SK-N-SH treated with all-trans-retinoic acid at 6 μM for 48 hours (cell line): Measurements from ENCODE around the gene ZSWIM9.

ENCODE experiments used
- ATAC-seq: fragments of 200-7000 bp; cut with Tn5 transposase; 3 replicates; pipeline ENCODE4 v1.9.1; 2020; ENCODE audit warnings: mild to moderate bottlenecking, moderate library complexity
- ARNTL ChIP-seq: fragments of 450-650 bp; formaldehyde crosslinking; IDR thresholded peaks from 2 replicates; pipeline ENCODE4 v1.5.0; 2020; ENCODE audit warnings: low read depth, mild to moderate bottlenecking, moderate library complexity, borderline replicate concordance
- BACH2 ChIP-seq: fragments of 250-450 bp; sonication (Bioruptor Pico); IDR thresholded peaks from 2 replicates; pipeline ENCODE4 v1.9.0; 2021; ENCODE audit warnings: mild to moderate bottlenecking, borderline replicate concordance
- CREB5 ChIP-seq: fragments of 250-450 bp; sonication (Bioruptor Pico); IDR thresholded peaks from 2 replicates; pipeline ENCODE4 v1.5.1; 2020; ENCODE audit warnings: low read depth, mild to moderate bottlenecking, moderate library complexity
- CSDC2 ChIP-seq: fragments of 250-450 bp; sonication (Bioruptor Pico); IDR thresholded peaks from 2 replicates; pipeline ENCODE4 v1.5.0; 2020; ENCODE audit warnings: mild to moderate bottlenecking, moderate library complexity
- CSRNP3 ChIP-seq: fragments of 250-450 bp; sonication (Bioruptor Pico); IDR thresholded peaks from 2 replicates; pipeline ENCODE4 v1.5.1; 2021; ENCODE audit warnings: mild to moderate bottlenecking, moderate library complexity
- ESRRG ChIP-seq: fragments of 250-450 bp; sonication (Bioruptor Pico); IDR thresholded peaks from 2 replicates; pipeline ENCODE4 v1.6.1; 2021; ENCODE audit warnings: mild to moderate bottlenecking
- GLIS3 ChIP-seq: fragments of 250-450 bp; sonication (Bioruptor Pico); IDR thresholded peaks from 2 replicates; pipeline ENCODE4 v1.5.0; 2020; ENCODE audit warnings: mild to moderate bottlenecking, moderate library complexity
- ISL1 ChIP-seq: fragments of 250-450 bp; sonication (Bioruptor Pico); IDR thresholded peaks from 2 replicates; pipeline ENCODE4 v2.1.2; 2022; ENCODE audit warnings: mild to moderate bottlenecking, moderate library complexity
- OSR1 ChIP-seq: fragments of 250-450 bp; sonication (Bioruptor Pico); IDR thresholded peaks from 2 replicates; pipeline ENCODE4 v1.8.0; 2022; ENCODE audit warnings: moderate library complexity, mild to moderate bottlenecking, inconsistent platforms
- PATZ1 ChIP-seq: fragments of 250-450 bp; sonication (Bioruptor Pico); IDR thresholded peaks from 2 replicates; pipeline ENCODE4 v1.8.0; 2020; ENCODE audit warnings: mild to moderate bottlenecking, moderate library complexity, borderline replicate concordance
- POU6F1 ChIP-seq: fragments of 250-450 bp; sonication (Bioruptor Pico); IDR thresholded peaks from 2 replicates; pipeline ENCODE4 v1.8.0; 2021; ENCODE audit warnings: low read depth, mild to moderate bottlenecking, moderate library complexity, borderline replicate concordance
- PPARA ChIP-seq: fragments of 250-450 bp; sonication (Bioruptor Pico); IDR thresholded peaks from 2 replicates; pipeline ENCODE4 v1.5.0; 2020; ENCODE audit warnings: mild to moderate bottlenecking, borderline replicate concordance
- RARB ChIP-seq: fragments of 250-450 bp; sonication (Bioruptor Pico); IDR thresholded peaks from 2 replicates; pipeline ENCODE4 v1.8.0; 2021; ENCODE audit warnings: mild to moderate bottlenecking, moderate library complexity
- SNAI2 ChIP-seq: fragments of 250-450 bp; sonication (Bioruptor Pico); IDR thresholded peaks from 2 replicates; pipeline ENCODE4 v1.5.0; 2020; ENCODE audit warnings: mild to moderate bottlenecking, moderate library complexity
- TCF4 ChIP-seq: fragments of 250-450 bp; sonication (Bioruptor Pico); IDR thresholded peaks from 2 replicates; pipeline ENCODE4 v1.8.0; 2021; ENCODE audit warnings: mild to moderate bottlenecking, moderate library complexity, borderline replicate concordance
- TOX ChIP-seq: fragments of 250-450 bp; sonication (Bioruptor Pico); IDR thresholded peaks from 2 replicates; pipeline ENCODE4 v1.8.0; 2021; ENCODE audit warnings: mild to moderate bottlenecking, moderate library complexity, borderline replicate concordance
- TSHZ2 ChIP-seq: fragments of 250-450 bp; sonication (Bioruptor Pico); IDR thresholded peaks from 2 replicates; pipeline ENCODE4 v1.5.0; 2020; ENCODE audit warnings: mild to moderate bottlenecking, moderate library complexity
- ZC3H10 ChIP-seq: fragments of 250-450 bp; sonication (Bioruptor Pico); IDR thresholded peaks from 2 replicates; pipeline ENCODE4 v1.5.1; 2021; ENCODE audit warnings: mild to moderate bottlenecking, moderate library complexity
- ZFP3 ChIP-seq: fragments of 250-450 bp; sonication (Bioruptor Pico); IDR thresholded peaks from 2 replicates; pipeline ENCODE4 v1.5.0; 2020; ENCODE audit warnings: mild to moderate bottlenecking, moderate library complexity
- ZFP30 ChIP-seq: fragments of 450-650 bp; formaldehyde crosslinking; IDR thresholded peaks from 2 replicates; pipeline ENCODE4 v1.5.0; 2022; ENCODE audit warnings: mild to moderate bottlenecking, moderate library complexity
- ZNF565 ChIP-seq: fragments of 450-650 bp; formaldehyde crosslinking; conservative IDR thresholded peaks from 2 replicates; pipeline ENCODE4 v1.5.0; 2020; ENCODE audit warnings: low read depth, mild to moderate bottlenecking, moderate library complexity
- ZNF70 ChIP-seq: fragments of 450-650 bp; formaldehyde crosslinking; IDR thresholded peaks from 2 replicates; pipeline ENCODE4 v1.5.0; 2020; ENCODE audit warnings: mild to moderate bottlenecking, moderate library complexity
- ZNF8 ChIP-seq: fragments of 450-650 bp; formaldehyde crosslinking; IDR thresholded peaks from 2 replicates; pipeline ENCODE4 v1.5.0; 2020; ENCODE audit warnings: mild to moderate bottlenecking, moderate library complexity

ZSWIM9 gene

GRCh38 chr19:48136547-48136946, 33.9 kb upstream of the ZSWIM9 start:
- TF ChIP-seq ISL1 (CRISPR knock-in tag) = no peak
- TF ChIP-seq, all 23 proteins: peak for 0
- no peak for ATAC-seq

GRCh38 chr19:48137411-48137810, 33.1 kb upstream of the ZSWIM9 start:
- TF ChIP-seq TOX (CRISPR knock-in tag) (no peak), BACH2 (CRISPR knock-in tag) (no peak), ISL1 (CRISPR knock-in tag) (no peak), RARB (no peak), ZFP3 (no peak), TSHZ2 (no peak), CSRNP3 (CRISPR knock-in tag) (no peak), CREB5 (CRISPR knock-in tag) (no peak), TCF4 (CRISPR knock-in tag) (no peak), OSR1 (CRISPR knock-in tag) (no peak), PATZ1 (CRISPR knock-in tag) (no peak), ESRRG (CRISPR knock-in tag) (no peak), SNAI2 (CRISPR knock-in tag) (no peak), ZNF8 (CRISPR knock-in tag) (no peak), ZC3H10 (no peak), ZNF565 (CRISPR knock-in tag) (no peak), GLIS3 (CRISPR knock-in tag) (no peak), PPARA (CRISPR knock-in tag) (no peak), POU6F1 (no peak)
- ATAC-seq = no peak

GRCh38 chr19:48139053-48139452, 31.4 kb upstream of the ZSWIM9 start:
- ATAC-seq = no peak
- TF ChIP-seq SNAI2 (CRISPR knock-in tag) (no peak), ESRRG (CRISPR knock-in tag) (no peak), ZFP30 (no peak), ZC3H10 (no peak), TCF4 (CRISPR knock-in tag) (no peak)

GRCh38 chr19:48147597-48148175, 22.8 kb upstream of the ZSWIM9 start:
- TF ChIP-seq ARNTL (CRISPR knock-in tag) (no peak), ZFP3 (no peak), RARB (no peak), CSDC2 (CRISPR knock-in tag) (no peak), TSHZ2 (no peak), ZC3H10 (no peak), ZNF70 (CRISPR knock-in tag) (no peak)
- no peak for ATAC-seq
